Liver (tissue), 9 donors: Measurements from ENCODE around the gene SLC25A26. TPM values are rescaled to one million over a fixed set of nuclear protein-coding genes. Genes with fewer than 3 reads are reported as not detected.
"Not testable (repeated sequence)": the region's sequence is repeated elsewhere in the genome, so short reads cannot be mapped to it uniquely, and the experiment has no call there.

ENCODE experiments used
- DNase-seq: peaks from one replicate; pipeline ENCODE4 v3.0.0-alpha.2; 2017; ENCODE audit warnings: low spot score
- H3K27ac ChIP-seq, 2 donors: one replicate each; pipeline ENCODE4 v1.7.0; 2013; ENCODE audit warnings: inconsistent platforms in 2 of 2, low read length in 2 of 2, control low read depth in 1 of 2, low read depth in 1 of 2, mild to moderate bottlenecking in 1 of 2
- H3K27me3 ChIP-seq, 4 donors: one replicate each; pipeline versions ENCODE4 v1.6.1 to v1.7.0; 2013; ENCODE audit warnings: low read length in 3 of 4, inconsistent platforms in 1 of 4, mild to moderate bottlenecking in 1 of 4, moderate library complexity in 1 of 4; ENCODE audit not compliant: control insufficient read depth in 4 of 4, insufficient read depth in 4 of 4
- H3K36me3 ChIP-seq, 4 donors: one replicate each; pipeline versions ENCODE4 v1.6.1 to v1.7.0; 2013; ENCODE audit warnings: low read length in 3 of 4, mild to moderate bottlenecking in 3 of 4, low read depth in 1 of 4, moderate library complexity in 1 of 4; ENCODE audit not compliant: control insufficient read depth in 4 of 4, insufficient read depth in 3 of 4
- H3K4me1 ChIP-seq, 4 donors: one replicate each; pipeline versions ENCODE4 v1.6.1 to v1.7.0; 2013; ENCODE audit warnings: low read length in 3 of 4, mild to moderate bottlenecking in 3 of 4, moderate library complexity in 1 of 4; ENCODE audit not compliant: control insufficient read depth in 4 of 4, insufficient read depth in 4 of 4
- H3K4me3 ChIP-seq, 3 donors: one replicate each; pipeline versions ENCODE4 v1.6.1 to v1.7.0; 2013; ENCODE audit warnings: low read length in 3 of 3, control low read depth in 1 of 3, low read depth in 1 of 3, mild to moderate bottlenecking in 1 of 3
- H3K9ac ChIP-seq, 2 donors: one replicate each; pipeline ENCODE4 v1.7.0; 2013; ENCODE audit warnings: low read length in 2 of 2, mild to moderate bottlenecking in 2 of 2, moderate library complexity in 2 of 2, control low read depth in 1 of 2, low read depth in 1 of 2
- H3K9me3 ChIP-seq, 4 donors: one replicate each; pipeline versions ENCODE4 v1.6.1 to v1.7.0; 2013; ENCODE audit warnings: low read length in 3 of 4; ENCODE audit not compliant: control insufficient read depth in 4 of 4
- EGR1 ChIP-seq, 2 donors: IDR thresholded peaks; 2 replicates each; pipeline ENCODE4 v1.6.1; 2016 to 2018; ENCODE audit warnings: antibody characterized with exemption in 2 of 2, low read depth in 2 of 2
- FOXA1 ChIP-seq: IDR thresholded peaks from 2 replicates; pipeline ENCODE4 v1.6.1; 2016; ENCODE audit warnings: antibody characterized with exemption
- FOXA2 ChIP-seq: IDR thresholded peaks from 2 replicates; pipeline ENCODE4 v1.6.1; 2016; ENCODE audit warnings: antibody characterized with exemption
- HNF4A ChIP-seq, 2 donors: conservative IDR thresholded peaks; 2 replicates each; pipeline ENCODE4 v1.6.1; 2016; ENCODE audit warnings: antibody characterized with exemption in 2 of 2, mild to moderate bottlenecking in 2 of 2
- HNF4G ChIP-seq: IDR thresholded peaks from 2 replicates; pipeline ENCODE4 v1.6.1; 2016; ENCODE audit warnings: antibody characterized with exemption
- JUND ChIP-seq, 2 donors: IDR thresholded peaks; 2 replicates each; pipeline ENCODE4 v1.6.1; 2016; ENCODE audit warnings: antibody characterized with exemption in 2 of 2
- NR2F2 ChIP-seq: IDR thresholded peaks from 2 replicates; pipeline ENCODE4 v1.6.1; 2016; ENCODE audit warnings: antibody characterized with exemption
- REST ChIP-seq: IDR thresholded peaks from 2 replicates; pipeline ENCODE4 v1.6.1; 2016; ENCODE audit warnings: antibody characterized with exemption, mild to moderate bottlenecking
- RXRA ChIP-seq, 2 donors: IDR thresholded peaks; 2 replicates each; pipeline ENCODE4 v1.6.1; 2017 to 2018; ENCODE audit warnings: antibody characterized with exemption in 2 of 2, mild to moderate bottlenecking in 1 of 2
- SP1 ChIP-seq: IDR thresholded peaks from 2 replicates; pipeline ENCODE4 v1.6.1; 2018; ENCODE audit warnings: antibody characterized with exemption, mild to moderate bottlenecking
- YY1 ChIP-seq: IDR thresholded peaks from 2 replicates; pipeline ENCODE4 v1.6.1; 2016; ENCODE audit warnings: antibody characterized with exemption, mild to moderate bottlenecking
- WGBS: extraction: QIAGEN DNeasy Blood & Tissue Kit; methylation state at CpG from one replicate; pipeline ENCODE4 v1.1.7; 2013; 5-methylcytosine and 5-hydroxymethylcytosine counted together
- polyA plus RNA-seq, 2 donors: library from polyadenylated mRNA; stranded (reverse) in 1 of 2; unstranded in 1 of 2; fragments of 200-250 nt in 1 of 2; fragments of >200 nt in 1 of 2; fragmentation: Nextera tagmentation in 1 of 2; extraction: Ambion mirVana in 1 of 2; gene quantifications; one replicate each; pipeline versions ENCODE4 v1.2.1 to v1.2.3, GENCODE V29; 2013 to 2015
- total RNA-seq, 2 donors: library from RNA; depleted of rRNA; stranded (reverse); fragments of >200 nt; gene quantifications; one replicate each; pipeline ENCODE4 v1.2.3, GENCODE V29; 2014
- TF ChIP-seq, protein P1 (sequence below): IDR thresholded peaks from 2 replicates; pipeline ENCODE4 v1.6.1; 2016; ENCODE audit warnings: antibody characterized with exemption
- TF ChIP-seq, protein P2 (sequence below): IDR thresholded peaks from 2 replicates; pipeline ENCODE4 v1.6.1; 2016; ENCODE audit warnings: antibody characterized with exemption
- TF ChIP-seq, protein P3 (sequence below): IDR thresholded peaks from 2 replicates; pipeline ENCODE4 v1.6.1; 2016; ENCODE audit warnings: antibody characterized with exemption
- donor health status: healthy.
- donor health status: healthy.
- donor health status: healthy.
- donor health status: healthy.
- donor health status: healthy.

Gene SLC25A26
- total and polyA plus RNA-seq, 4 donors = 9.9 to 21.6 (median 12.8) TPM

GRCh38 chr3:66271231-66271630 lies 50.4 kb downstream of the SLC25A26 start:
- no peak overlapping the region for H3K4me3 ChIP-seq
- no peak overlapping the region for H3K27ac ChIP-seq
- no peaks in the 10 kb centered on the region for H3K36me3 ChIP-seq
- 96% methylated on average over 2 of the region's 2 CpGs for WGBS
- TF ChIP-seq, protein P1, sequence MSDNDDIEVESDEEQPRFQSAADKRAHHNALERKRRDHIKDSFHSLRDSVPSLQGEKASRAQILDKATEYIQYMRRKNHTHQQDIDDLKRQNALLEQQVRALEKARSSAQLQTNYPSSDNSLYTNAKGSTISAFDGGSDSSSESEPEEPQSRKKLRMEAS = no peak
- TF ChIP-seq RXRA (IDR thresholded peaks at IDR 0.05) (no peak), EGR1 (IDR thresholded peaks at IDR 0.05; ENCODE audit: low read depth in 2 of 2) (no peak), FOXA1 (no peak), FOXA2 (no peak), JUND (IDR thresholded peaks at IDR 0.05) (no peak), REST (no peak), HNF4A (conservative IDR thresholded peaks at IDR 0.05) (no peak), YY1 (no peak), HNF4G (no peak), SP1 (no peak)
- TF ChIP-seq, protein P2, sequence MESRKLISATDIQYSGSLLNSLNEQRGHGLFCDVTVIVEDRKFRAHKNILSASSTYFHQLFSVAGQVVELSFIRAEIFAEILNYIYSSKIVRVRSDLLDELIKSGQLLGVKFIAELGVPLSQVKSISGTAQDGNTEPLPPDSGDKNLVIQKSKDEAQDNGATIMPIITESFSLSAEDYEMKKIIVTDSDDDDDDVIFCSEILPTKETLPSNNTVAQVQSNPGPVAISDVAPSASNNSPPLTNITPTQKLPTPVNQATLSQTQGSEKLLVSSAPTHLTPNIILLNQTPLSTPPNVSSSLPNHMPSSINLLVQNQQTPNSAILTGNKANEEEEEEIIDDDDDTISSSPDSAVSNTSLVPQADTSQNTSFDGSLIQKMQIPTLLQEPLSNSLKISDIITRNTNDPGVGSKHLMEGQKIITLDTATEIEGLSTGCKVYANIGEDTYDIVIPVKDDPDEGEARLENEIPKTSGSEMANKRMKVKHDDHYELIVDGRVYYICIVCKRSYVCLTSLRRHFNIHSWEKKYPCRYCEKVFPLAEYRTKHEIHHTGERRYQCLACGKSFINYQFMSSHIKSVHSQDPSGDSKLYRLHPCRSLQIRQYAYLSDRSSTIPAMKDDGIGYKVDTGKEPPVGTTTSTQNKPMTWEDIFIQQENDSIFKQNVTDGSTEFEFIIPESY = no peak
- TF ChIP-seq, protein P3, sequence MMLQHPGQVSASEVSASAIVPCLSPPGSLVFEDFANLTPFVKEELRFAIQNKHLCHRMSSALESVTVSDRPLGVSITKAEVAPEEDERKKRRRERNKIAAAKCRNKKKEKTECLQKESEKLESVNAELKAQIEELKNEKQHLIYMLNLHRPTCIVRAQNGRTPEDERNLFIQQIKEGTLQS = no peak
- peaks cover 0 to 2% (median 0%) of the 10 kb centered on the region in 4 donors for H3K4me1 ChIP-seq
- no peaks in the 10 kb centered on the region for H3K9me3 ChIP-seq
- no peak for DNase-seq
- H3K27me3 ChIP-seq = no peaks in the 10 kb centered on the region
- H3K9ac ChIP-seq = no peak overlapping the region

DNA sequence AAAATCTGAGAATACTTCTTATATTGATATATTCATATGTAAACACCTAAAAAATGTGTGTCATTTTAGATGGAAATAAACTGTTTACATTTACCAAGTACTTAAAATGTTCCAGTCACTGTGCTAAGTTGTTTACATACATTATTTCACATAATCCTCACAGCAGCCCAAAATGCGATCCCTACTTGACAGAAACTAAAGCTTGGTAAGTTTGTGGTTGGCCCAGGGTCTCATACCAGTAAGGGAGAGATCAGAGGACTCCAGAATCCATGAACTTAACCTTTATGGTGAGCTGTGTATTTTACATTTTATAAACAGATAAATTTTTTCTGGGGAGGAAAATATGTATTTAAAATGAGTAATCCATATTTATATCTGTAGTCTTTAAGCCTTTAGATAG lies 51.2 kb downstream of the SLC25A26 start:
- Histone ChIP-seq H3K36me3 (no peaks in the 10 kb centered on the region), H3K4me1 (peaks cover 0 to 2% (median 0%) of the 10 kb centered on the region in 4 donors), H3K4me3 (no peak overlapping the region), H3K9me3 (no peaks in the 10 kb centered on the region), H3K27me3 (no peaks in the 10 kb centered on the region), H3K9ac (no peak overlapping the region), H3K27ac (no peak overlapping the region)
- DNase-seq = no peak
- no peak for TF ChIP-seq YY1
- TF ChIP-seq, protein P2 = no peak
- TF ChIP-seq REST = no peak
- TF ChIP-seq SP1 = no peak
- no peak for TF ChIP-seq NR2F2
- TF ChIP-seq HNF4A (conservative IDR thresholded peaks at IDR 0.05) = no peak
- TF ChIP-seq, protein P3 = no peak
- 99% methylated on average over 1 of the region's 1 CpG for WGBS

DNA sequence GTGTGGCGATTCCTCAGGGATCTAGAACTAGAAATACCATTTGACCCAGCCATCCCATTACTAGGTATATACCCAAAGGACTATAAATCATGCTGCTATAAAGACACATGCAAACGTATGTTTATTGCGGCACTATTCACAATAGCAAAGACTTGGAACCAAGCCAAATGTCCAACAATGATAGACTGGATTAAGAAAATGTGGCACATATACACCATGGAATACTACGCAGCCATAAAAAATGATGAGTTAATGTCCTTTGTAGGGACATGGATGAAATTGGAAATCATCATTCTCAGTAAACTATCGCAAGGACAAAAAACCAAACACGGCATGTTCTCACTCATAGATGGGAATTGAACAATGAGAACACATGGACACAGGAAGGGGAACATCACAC lies 54.0 kb downstream of the SLC25A26 start:
- not testable (repeated sequence) for H3K4me3 ChIP-seq, H3K27me3 ChIP-seq, H3K27ac ChIP-seq, DNase-seq, H3K4me1 ChIP-seq, H3K9me3 ChIP-seq, H3K36me3 ChIP-seq, H3K9ac ChIP-seq
- 97% methylated on average over 5 of the region's 6 CpGs for WGBS
